Measurements from ENCODE around the gene RAMP2. TPM values are rescaled to one million over a fixed set of nuclear protein-coding genes. Genes with fewer than 3 reads are reported as not detected.

Gene RAMP2
- total and polyA plus RNA-seq, 8 donors, result 2.4 to 26.5 (median 7.2) TPM

DNA sequence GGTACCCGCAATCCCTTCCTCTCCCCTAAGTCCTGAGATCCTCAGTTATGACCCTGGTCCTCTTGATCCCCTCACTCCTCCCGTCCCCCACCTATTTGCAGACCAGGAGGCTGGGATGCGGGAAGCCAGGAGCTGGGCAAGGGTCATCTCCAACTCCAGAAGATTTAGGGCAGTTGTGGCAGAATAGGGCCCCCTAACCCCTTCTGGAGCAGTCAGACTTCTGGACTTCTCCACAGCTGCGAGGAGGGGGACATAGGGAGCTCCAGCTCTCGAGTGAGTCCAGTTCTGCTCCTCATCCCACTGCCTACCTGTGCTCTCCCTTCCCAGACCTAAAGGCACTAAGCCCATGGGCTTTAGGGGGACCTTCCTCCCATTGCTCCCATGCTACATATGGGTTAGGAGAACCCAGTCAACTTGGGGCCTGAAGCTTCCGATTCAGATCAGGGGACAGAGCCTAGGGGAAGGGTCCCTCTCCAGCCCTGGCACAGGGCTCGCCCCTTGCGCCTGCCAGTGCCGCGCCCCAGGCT, 20.7 kb downstream of the RAMP2 start:
- no peak for FAIRE-seq
- H3K4me3 ChIP-seq, result no peak overlapping the region
- peaks cover 0 to 23% (median 7%) of the 10 kb centered on the region in 3 donors for H3K36me3 ChIP-seq
- H3K27me3 ChIP-seq, result peaks cover 0 to 12% (median 2%) of the 10 kb centered on the region in 4 donors
- TF ChIP-seq, protein P1, sequence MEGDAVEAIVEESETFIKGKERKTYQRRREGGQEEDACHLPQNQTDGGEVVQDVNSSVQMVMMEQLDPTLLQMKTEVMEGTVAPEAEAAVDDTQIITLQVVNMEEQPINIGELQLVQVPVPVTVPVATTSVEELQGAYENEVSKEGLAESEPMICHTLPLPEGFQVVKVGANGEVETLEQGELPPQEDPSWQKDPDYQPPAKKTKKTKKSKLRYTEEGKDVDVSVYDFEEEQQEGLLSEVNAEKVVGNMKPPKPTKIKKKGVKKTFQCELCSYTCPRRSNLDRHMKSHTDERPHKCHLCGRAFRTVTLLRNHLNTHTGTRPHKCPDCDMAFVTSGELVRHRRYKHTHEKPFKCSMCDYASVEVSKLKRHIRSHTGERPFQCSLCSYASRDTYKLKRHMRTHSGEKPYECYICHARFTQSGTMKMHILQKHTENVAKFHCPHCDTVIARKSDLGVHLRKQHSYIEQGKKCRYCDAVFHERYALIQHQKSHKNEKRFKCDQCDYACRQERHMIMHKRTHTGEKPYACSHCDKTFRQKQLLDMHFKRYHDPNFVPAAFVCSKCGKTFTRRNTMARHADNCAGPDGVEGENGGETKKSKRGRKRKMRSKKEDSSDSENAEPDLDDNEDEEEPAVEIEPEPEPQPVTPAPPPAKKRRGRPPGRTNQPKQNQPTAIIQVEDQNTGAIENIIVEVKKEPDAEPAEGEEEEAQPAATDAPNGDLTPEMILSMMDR (IDR thresholded peaks at IDR 0.05), result no peak
- H3K9me3 ChIP-seq, result no peaks in the 10 kb centered on the region
- intact Hi-C loops (cut with DNase I), result no loop called here
- WGBS, 2 donors, result 33 to 47% methylated on average over 10 of the region's 10 CpGs
- no peak overlapping the region for H3K27ac ChIP-seq
- no peak for DNase-seq
- H3K4me1 ChIP-seq, result peaks cover 0 to 9% (median 0%) of the 10 kb centered on the region in 3 donors
- ATAC-seq, result no peak

DNA sequence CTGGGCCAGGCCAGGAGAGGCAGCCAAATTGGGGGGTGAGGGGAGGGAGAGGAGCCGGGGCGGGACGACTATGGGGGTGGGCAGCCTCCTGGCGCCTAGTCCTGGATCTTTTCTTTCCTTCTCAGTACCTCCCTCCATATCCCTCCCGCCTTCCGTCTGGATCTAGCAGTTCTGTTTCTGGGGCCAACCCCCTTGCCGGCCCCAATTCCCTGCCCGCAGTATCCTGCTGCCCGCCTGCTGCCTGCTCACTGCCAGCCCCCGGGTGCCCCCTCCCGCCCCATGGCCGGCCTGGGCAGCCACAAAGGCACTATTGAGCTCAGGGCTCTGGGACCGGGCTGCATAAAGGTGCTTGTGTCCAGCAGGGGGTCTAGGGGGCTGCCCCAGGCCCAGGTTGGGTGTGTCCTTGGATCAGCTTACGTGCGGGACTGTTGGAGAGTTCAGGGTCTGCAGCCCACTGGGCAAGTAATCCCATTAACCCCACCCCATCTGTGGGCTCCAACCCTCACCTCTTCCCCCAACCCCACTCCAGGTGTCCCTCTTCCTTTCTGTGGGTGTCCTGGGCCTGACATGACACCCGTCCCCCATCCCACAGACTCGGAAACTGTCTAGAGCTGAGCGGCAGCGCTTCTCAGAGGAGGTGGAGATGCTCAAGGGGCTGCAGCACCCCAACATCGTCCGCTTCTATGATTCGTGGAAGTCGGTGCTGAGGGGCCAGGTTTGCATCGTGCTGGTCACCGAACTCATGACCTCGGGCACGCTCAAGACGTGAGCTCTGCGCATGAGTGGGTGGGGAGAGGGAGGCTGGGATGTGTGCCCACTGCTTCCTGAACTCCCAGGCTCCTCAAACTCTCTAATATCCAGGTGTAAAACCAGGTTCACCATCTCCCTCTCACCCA, 21.4 kb downstream of the RAMP2 start:
- peaks cover 0 to 9% (median 0%) of the 10 kb centered on the region in 3 donors for H3K4me1 ChIP-seq

DNA sequence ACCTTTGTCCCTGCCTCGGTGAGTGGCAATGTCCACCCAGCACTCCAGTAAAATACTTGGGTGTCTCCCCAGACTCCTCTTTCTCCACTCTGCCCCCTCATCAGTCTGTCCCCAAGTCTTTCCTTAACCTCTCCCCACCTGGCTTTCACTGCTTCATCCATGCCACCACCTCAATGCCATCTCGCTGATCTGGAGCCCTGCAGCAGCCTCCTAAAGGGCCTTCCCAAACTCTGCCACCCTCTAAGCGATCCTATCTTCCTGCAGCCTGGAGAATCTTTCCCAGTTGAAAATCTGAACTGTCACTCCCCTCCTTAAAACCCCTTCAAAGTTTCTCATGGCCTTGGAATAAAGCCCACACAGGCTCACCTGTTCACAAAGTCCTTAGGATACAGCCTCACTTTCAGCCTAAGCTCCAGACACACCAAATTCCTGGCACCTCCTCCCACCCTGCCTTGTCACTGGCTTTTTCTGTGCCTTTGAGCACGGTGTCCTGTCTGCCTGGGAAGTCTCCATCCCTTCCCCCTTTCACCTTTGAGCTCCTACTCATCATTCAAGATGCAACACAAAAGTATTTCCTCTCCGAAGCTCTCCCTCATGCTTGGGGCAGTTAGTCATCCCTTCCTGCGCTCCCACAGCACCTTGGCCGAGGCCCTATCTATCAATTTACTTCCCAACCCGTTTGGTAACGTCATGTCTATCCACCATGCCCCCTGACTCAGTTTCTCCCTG, 22.2 kb downstream of the RAMP2 start:
- DNase-seq (no peak), FAIRE-seq (no peak), ATAC-seq (no peak)
- peaks cover 0 to 9% (median 0%) of the 10 kb centered on the region in 3 donors for H3K4me1 ChIP-seq
- H3K9me3 ChIP-seq, result no peaks in the 10 kb centered on the region
- TF ChIP-seq, protein P1 (IDR thresholded peaks at IDR 0.05), result no peak
- peaks cover 0 to 14% (median 3%) of the 10 kb centered on the region in 3 donors for H3K36me3 ChIP-seq
- no peak overlapping the region for H3K27ac ChIP-seq
- intact Hi-C loops (cut with DNase I), result no loop called here
- WGBS, 2 donors, result 39 to 43% methylated on average over 9 of the region's 9 CpGs
- peaks cover 0 to 12% (median 2%) of the 10 kb centered on the region in 4 donors for H3K27me3 ChIP-seq
- no peak overlapping the region for H3K4me3 ChIP-seq

More for the DNA sequence above, 21.4 kb downstream of the RAMP2 start:
- Histone ChIP-seq H3K27me3 (peaks cover 0 to 12% (median 2%) of the 10 kb centered on the region in 4 donors), H3K9me3 (no peaks in the 10 kb centered on the region), H3K27ac (no peak overlapping the region), H3K36me3 (peaks cover 0 to 21% (median 7%) of the 10 kb centered on the region in 3 donors), H3K4me3 (no peak overlapping the region)
- intact Hi-C loops (cut with DNase I), result no loop called here
- ATAC-seq, result no peak
- WGBS, 2 donors, result 42 to 60% methylated on average over 23 to 29 of the region's 29 CpGs
- DNase-seq, result no peak
- FAIRE-seq, result no peak
- TF ChIP-seq, protein P1 (IDR thresholded peaks at IDR 0.05), result no peak

DNA sequence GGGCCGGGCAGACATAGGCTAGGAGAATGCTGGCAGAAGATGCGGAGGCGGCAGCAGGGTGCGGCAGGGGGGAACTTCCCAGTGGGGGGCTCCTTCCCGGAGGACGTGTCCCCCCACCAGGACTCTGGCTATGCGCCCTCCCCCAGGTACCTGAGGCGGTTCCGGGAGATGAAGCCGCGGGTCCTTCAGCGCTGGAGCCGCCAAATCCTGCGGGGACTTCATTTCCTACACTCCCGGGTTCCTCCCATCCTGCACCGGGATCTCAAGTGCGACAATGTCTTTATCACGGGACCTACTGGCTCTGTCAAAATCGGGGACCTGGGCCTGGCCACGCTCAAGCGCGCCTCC, 22.7 kb downstream of the RAMP2 start:
- H3K36me3 ChIP-seq, result peaks cover 0 to 8% (median 0%) of the 10 kb centered on the region in 3 donors
- no peak overlapping the region for H3K27ac ChIP-seq
- intact Hi-C loops (cut with DNase I), result no loop called here
- ATAC-seq (no peak), DNase-seq (no peak), FAIRE-seq (no peak)
- WGBS, 2 donors, result 24 to 25% methylated on average over 22 of the region's 22 CpGs
- H3K4me3 ChIP-seq, result no peak overlapping the region
- peaks cover 0 to 12% (median 2%) of the 10 kb centered on the region in 4 donors for H3K27me3 ChIP-seq
- H3K4me1 ChIP-seq, result peaks cover 0 to 9% (median 0%) of the 10 kb centered on the region in 3 donors
- TF ChIP-seq, protein P1 (IDR thresholded peaks at IDR 0.05), result no peak
- H3K9me3 ChIP-seq, result no peaks in the 10 kb centered on the region
